Measurements from ENCODE around the gene MBD5.
A peak's percentile ranks its signal among the peaks of the same experiment; 100 is the strongest.

MBD5 gene

GRCh38 chr2:148124271-148124670 lies 103.4 kb downstream of the MBD5 start:
- no peak for DNase-seq

GRCh38 chr2:148130581-148130980 lies 109.7 kb downstream of the MBD5 start:
- DNase-seq, result no peak

GRCh38 chr2:148132412-148132811 lies 111.5 kb downstream of the MBD5 start:
- no peak for DNase-seq

GRCh38 chr2:148135705-148136104 lies 114.8 kb downstream of the MBD5 start:
- no peak for DNase-seq

GRCh38 chr2:148136441-148136840 lies 115.5 kb downstream of the MBD5 start:
- DNase-seq, result no peak

GRCh38 chr2:148161909-148162435 lies 141.1 kb downstream of the MBD5 start:
- no peak for DNase-seq

GRCh38 chr2:148162871-148163270 lies 142.0 kb downstream of the MBD5 start:
- DNase-seq, result no peak

GRCh38 chr2:148165975-148166374 lies 145.1 kb downstream of the MBD5 start:
- DNase-seq, result no peak

- no peak for DNase-seq
These were observed 146.4 kb downstream of the MBD5 start for GRCh38 chr2:148167241-148167766.

- no peak for DNase-seq
These were observed 147.0 kb downstream of the MBD5 start for GRCh38 chr2:148167855-148168254.

- DNase-seq, result no peak
These were observed 151.4 kb downstream of the MBD5 start for GRCh38 chr2:148172131-148172753.

GRCh38 chr2:148173168-148173567 lies 152.3 kb downstream of the MBD5 start:
- no peak for DNase-seq

GRCh38 chr2:148177559-148177958 lies 156.7 kb downstream of the MBD5 start:
- peak; percentile 44 for DNase-seq

- DNase-seq, result no peak
These were observed 158.8 kb downstream of the MBD5 start for GRCh38 chr2:148179724-148180123.

GRCh38 chr2:148184976-148185375 lies 164.1 kb downstream of the MBD5 start:
- no peak for DNase-seq

- no peak for DNase-seq
These were observed 174.0 kb downstream of the MBD5 start for GRCh38 chr2:148194882-148195281.

GRCh38 chr2:148201075-148202004 lies 180.4 kb downstream of the MBD5 start:
- DNase-seq, result no peak

- no peak for DNase-seq
These were observed 181.3 kb downstream of the MBD5 start for GRCh38 chr2:148202237-148202636.

GRCh38 chr2:148207111-148207510 lies 186.2 kb downstream of the MBD5 start:
- no peak for DNase-seq

GRCh38 chr2:148209603-148210002 lies 188.7 kb downstream of the MBD5 start:
- no peak for DNase-seq

- no peak for DNase-seq
These were observed 197.6 kb downstream of the MBD5 start for GRCh38 chr2:148218326-148219075.

GRCh38 chr2:148221166-148221565 lies 200.3 kb downstream of the MBD5 start:
- DNase-seq, result no peak

- no peak for DNase-seq
These were observed 201.0 kb downstream of the MBD5 start for GRCh38 chr2:148221926-148222325.
